ENCODE data around the gene TMEM108.

Gene TMEM108

DNA sequence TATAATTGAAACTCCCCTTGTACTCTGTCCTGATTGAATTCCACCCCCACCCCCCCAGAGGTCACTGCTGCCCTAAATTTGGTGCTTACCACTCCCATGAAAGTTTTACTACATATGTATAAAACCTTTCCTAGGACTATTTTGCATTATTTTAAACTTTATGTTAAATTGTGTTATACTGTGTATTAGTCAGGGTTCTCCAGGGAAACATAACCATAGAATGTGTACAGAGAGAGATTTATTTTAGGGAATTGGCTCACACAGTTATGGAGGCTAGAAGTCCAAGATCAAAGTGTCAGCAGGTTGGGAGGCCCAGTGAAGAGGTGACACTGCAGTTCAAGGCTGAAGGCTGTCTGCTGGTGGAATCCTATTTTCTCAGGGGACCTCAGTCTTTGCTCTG lies 390.9 kb downstream of the TMEM108 start:
- DNase-seq: no peak

DNA sequence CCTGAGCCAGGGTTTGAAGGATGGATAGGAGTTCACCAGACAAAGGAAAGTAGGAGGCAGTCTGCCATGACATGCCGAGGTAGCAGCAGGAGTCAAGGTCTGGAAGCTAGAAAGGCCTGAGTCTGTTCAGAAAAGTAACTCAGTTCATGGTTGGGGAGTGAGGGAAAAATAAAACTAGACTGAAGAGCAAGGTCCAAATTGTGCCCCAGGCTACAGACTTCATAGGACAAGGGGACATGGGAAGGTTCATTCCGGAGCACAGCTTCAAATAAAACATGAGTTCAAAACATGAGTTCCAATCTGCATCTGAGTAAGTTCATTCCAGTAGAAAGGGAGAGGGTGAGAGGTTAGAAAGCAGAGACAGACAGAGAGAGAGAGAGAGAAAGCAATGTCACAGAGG lies 401.4 kb downstream of the TMEM108 start:
- no peak for DNase-seq

DNA sequence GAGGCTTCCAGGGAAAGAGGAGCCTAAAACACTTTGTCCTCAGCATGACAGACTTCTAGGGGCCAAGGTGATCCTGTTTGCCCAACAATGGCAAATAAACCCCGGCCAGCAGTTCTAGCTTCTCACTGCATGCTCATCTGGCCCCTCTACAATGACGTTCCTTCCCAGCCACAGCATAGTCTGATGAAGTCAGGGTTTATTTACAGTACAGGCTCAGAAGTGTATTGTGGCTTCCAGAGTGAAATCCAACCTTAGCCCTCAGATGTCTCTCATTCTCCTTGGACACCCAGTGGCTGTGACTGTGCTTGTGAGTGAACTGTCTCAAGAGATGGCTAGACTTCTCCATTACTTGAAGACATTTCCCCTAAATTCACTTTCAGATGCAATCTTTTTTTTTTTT lies 402.5 kb downstream of the TMEM108 start:
- no peak for DNase-seq

GRCh38 chr3:133441867-133442270 lies 403.7 kb downstream of the TMEM108 start:
- no peak for DNase-seq

DNA sequence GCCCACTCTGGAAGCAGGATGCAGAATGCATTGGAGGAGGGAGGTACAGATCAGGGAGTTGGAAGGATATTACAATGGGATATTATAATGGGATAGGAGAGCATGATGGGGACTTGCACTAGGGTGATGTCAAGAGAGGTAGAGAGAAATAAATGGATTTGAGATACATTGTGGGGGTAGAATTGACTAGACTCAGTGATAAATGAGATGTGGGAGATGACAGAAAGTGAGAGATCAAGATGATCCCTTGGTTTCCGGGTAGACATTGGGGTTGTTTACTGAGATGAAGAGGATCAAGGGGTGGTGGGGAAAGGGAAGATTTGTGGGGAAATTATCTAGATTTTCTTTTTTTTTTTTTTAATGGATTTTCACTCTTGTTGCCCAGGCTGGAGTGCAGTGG lies 404.3 kb downstream of the TMEM108 start:
- no peak for DNase-seq

DNA sequence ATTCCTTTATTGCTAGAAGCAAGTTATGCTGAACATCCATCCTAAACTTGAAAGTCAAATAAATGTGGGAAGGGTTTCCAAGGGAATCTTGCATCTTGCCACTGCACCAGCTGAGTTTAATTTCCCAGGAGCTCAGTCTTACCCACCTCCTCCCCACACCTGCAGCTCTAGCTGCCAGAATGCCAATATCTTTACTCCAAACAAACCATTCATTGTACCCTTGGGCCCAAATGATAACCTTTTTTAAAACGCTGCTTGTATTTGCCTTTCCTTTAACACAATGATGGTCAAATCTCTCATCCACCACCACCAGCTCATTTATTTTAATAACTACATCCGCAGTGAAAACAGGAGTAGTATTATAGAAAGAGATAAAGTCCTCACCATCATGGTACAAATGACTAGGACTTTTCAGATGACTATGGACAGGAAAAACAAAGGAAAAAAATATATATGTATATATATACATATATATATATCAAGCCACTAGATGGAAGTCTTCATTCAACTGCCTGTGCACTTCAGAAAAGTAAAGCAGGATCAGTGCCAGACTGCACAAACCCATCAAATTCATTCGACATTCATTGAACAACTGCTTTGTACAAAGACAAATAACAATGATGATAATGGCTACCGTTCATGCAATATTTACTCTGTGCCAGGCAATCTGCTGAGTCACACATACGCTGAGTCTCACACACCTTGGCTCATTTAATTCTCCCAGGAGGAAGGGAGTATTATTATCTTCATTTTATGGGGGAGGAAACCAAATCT lies 405.6 kb downstream of the TMEM108 start:
- no peak for DNase-seq

DNA sequence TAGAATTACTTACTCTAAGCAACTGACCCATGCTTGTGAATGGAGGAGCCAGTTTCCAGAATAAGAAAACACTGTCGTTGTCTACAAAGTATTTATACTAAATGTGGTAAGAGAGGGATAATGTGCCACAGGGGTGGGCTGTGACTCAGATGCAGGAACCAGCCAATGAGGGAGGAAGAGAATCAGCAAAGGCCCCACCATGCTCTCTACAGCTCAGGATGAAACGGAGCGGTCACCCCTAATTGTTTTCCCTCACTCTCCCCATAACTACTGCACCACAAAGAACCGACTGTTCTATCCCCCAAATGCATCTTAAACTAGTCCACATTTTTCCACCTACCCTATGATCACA lies 406.2 kb downstream of the TMEM108 start:
- no peak for DNase-seq

DNA sequence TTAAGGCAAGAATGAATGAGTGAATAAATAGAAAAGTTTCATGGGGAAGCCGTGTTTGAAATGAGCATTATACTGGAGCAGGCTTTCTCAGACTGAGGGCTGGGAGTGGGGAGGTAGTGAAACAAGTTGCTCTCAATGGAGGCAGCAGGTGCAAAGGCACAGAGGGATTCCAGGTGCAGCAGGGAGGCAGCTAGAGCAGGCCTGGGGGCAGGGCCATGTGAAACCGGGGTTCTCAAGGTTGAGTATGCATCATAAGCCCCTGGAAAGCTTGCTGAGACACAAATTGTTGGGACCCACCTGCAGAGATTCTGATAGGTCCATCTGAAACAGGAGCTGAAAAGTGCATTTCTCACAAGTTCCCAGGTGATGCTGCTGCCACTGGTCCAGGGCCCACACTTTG lies 406.9 kb downstream of the TMEM108 start:
- no peak for DNase-seq

Measured in suppressor macrophage (primary cell).